HG03025 (cell line): ENCODE data around the gene ARID1B.
A peak's percentile ranks its signal among the peaks of the same experiment; 100 is the strongest.

ENCODE experiments used
- ATAC-seq: cut with Tn5 transposase; IDR thresholded peaks from one replicate; pipeline ENCODE4 v1.9.1; 2021; ENCODE audit warnings: mild to moderate bottlenecking, moderate library complexity; ENCODE audit not compliant: unreplicated experiment, low FRiP score

ARID1B gene

DNA sequence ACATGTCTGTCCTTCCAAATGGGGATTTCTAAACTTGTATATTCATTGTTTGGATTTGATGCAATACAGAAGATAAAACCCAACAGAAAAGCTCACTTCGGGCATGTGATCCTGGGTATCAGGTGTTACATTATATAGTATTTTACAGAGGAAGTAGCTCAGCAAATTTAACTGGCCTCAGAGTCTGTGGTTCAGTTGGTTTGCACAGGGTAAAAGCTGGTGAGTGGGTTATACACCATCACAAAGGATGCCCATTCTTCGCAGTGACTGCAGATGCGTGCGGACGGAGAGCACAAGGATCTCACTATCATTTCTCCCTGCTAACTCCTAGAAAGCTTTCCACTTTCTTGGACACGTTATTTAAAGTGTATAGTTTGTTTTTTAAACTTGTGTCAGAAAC, 309.5 kb downstream of the ARID1B start:
- no peak for ATAC-seq

DNA sequence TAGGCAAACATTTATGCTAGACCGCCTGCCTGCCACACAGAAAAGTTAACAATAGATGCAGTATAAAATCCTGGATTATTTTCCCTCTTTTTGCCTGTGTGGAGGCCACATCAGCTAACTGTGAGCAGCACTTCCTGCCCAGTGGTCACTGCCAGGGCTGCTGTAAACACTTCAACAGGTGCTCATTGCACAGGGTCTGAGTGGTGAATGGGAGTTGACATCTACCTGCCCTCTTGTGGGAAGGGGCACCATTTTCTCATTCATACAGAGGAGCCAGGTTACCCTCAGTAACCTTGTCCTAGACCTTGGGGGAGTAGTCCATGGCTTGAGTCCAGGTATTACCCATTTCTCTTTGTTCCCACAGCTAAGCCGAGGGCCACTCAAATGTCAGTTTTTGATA, 310.8 kb downstream of the ARID1B start:
- ATAC-seq, result no peak

DNA sequence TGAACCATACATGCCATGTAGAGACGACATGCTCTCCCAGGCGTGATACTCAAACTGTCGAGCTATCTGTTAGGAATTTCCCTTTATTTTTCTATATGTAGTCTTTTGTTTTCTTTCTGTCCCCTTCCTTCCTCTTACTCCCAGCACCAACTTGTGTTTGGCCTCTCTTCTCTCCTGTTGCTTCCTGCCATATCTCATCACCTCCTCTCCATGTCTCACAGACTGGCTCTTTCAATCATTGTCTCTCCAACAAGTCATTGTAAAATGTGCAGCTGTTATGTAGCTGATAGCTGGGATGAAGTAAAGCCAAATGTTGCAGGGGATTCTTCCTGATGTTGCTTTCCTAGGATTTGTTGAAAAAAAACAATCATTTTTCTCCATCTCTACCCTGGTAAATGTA, 311.7 kb downstream of the ARID1B start:
- no peak for ATAC-seq

DNA sequence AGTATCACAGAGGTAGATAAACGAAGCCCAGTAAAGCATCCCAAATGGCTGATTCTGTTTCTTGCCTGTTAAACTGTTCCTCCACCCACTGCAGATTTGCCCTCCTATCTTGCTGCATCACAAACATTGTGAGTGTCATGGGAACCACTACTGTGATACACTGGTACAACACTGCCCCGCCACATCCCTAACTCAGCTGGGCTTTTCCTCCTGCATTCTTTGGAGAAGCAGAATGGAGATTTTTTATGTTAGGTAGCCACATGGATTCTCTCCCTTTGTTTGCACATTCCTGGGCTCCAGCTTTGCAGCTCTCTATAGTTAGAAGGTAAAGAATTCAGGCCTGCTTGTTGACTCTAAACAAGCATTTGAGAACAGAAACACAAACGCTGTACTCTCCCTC, 312.1 kb downstream of the ARID1B start:
- no peak for ATAC-seq

DNA sequence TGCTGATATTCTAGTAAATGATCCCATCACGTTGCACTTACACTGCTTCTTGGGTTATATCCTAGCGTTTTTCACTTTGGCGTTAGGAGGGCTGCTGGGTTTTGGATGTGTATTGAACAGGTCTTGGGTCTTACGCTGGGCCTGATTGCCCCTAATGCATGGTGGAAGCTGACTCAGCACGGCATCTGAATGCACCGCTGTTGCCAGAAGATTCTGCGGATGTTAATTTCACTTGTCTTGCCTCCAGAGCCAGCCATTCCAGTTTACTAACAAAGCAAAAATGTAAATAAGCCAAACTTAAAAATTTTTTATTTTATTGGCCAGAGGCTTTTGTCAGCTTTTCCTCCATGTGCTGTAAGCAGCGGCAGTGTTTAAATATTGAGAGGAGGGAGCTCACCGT, 312.7 kb downstream of the ARID1B start:
- ATAC-seq, result no peak

DNA sequence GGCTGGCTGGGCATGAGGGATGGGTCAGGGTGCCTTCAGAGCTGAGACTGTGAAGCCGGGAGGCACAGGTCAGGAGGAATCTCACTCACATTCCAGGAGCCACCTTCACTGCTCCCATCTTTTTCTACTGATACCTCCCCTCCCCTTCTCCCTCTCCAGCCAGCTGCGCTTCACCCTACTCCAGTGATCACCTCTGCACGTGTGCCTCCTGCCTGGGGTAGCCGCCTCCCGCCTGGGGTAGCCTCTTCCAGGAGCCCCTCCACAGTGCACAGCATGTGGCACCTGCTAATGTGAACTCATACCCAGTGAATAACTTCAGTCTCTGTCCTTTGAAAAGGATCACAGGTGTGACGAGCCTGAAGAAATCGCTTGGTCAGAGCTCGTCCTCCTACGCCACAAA, 313.6 kb downstream of the ARID1B start:
- no peak for ATAC-seq

DNA sequence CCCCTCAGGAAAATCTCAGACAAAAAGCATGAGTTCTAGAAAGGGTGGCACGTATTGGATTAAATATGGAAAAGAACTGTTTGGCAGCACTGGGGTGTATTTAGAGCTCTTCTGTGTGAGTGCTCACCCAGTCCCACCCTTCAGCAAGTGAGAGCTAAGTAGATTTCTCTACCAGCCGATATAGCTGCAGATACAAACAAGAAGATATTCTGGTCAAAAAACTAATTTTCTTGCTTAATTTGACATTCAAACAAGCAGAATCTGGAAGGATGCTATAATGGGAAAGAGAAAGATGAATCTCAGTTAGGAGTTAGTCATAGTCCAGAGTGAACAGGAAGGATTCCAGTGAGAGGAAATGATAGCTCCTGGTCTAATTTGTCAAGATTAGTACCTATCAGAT, 314.1 kb downstream of the ARID1B start:
- no peak for ATAC-seq

DNA sequence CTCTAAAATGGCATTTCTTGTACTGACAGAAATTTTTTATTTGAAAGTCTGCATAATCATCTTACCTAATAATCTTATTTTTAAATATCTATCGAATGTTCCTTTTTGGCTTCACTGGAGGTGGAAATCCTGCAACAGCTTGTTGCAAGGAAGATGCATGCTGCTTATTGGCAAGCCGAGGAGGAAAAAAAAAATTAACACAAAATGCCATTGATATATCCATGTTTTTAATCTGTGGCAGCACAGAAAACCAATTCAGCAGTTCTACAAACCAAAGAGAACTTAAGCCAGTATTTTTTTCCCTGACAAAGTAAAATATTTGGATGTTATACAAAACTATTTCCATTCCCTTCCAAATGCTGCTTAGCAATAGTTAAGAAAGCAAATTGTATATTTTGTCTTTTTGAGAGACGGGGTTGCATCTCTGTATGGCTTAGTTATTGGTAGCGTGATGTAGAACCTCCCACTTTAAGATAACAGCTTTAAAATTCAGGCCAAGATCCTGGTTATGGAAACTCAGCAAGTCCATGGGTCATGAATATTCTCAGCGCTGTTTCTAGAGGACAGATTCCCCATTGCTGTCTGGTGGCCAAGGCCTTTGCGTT, 314.8 kb downstream of the ARID1B start:
- ATAC-seq, result no peak

DNA sequence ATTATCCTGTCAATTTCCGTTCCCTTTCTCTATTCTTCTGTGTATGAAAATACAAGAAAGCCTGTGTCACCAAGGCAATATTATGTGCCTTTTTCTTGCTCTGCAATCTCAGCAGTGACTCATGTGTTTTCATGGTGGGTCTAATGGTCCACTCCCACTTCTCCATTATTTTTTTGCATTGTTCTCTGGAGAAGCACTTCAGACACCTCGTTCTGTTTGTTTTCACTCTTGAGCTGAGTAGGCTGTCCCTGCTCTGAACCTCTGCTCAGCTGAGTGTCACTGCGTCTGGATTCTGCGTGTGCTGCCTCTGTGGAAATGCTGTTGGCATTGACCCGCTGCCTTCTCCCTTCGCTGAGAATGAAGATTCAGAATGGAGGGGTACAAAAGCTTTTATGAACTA, 315.6 kb downstream of the ARID1B start:
- ATAC-seq, result no peak

DNA sequence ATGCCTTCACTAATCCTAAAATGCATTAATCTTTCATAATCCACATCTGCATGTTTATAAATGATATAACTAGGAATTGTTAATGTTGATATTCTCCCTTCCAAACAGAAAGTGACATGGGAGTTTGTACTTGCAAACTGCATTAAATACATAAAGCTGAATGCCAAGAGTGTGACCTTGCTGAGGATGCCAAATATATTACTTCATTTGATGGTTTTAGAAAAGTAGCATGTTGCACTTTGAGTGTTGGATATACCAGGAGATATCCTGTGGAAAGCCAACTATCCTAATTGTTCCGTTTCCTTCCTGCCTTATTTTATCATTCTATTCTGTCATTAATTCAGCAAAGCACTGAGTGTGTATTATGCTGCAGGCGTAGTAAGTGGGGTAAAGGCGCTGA, 316.4 kb downstream of the ARID1B start:
- ATAC-seq, result no peak

DNA sequence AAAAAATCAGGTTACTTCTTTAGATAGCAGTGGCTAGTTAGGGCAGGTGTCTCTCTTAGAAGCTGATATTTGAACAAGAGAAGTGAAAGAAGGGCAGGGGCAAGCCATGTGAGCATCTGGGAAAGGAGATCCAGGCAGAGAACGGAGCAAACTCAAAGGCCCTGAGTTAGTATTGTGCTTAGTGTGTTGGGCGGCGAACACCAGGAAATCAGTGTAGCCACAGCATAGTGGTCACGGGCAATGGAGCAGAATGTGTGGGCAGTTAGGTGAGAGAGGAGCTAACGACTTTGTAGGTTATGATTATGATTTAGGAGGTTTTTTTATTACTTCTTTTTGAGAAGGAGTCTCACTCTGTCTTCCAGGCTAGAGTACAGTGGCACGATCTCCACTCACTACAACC, 316.9 kb downstream of the ARID1B start:
- peak; percentile 56 for ATAC-seq

DNA sequence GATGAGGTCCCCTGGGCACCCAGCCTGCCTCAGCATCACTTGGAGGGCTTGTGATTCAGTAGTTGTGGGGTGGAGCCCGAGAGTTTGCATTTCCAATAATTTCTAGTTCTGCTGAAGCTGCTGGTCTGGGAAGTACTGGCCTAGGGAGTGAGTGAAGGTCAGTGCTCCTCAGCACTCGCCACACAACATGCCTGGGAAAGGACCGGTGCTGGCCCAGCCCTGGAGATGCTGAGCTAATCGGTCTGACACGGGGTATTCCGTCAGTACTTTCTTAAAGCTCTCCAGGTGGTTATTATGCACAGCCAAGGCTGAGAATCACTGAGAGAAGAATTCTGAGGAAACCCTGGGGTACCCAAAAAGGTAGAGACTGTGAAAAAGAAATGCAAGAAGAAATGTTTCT, 317.9 kb downstream of the ARID1B start:
- ATAC-seq, result no peak

DNA sequence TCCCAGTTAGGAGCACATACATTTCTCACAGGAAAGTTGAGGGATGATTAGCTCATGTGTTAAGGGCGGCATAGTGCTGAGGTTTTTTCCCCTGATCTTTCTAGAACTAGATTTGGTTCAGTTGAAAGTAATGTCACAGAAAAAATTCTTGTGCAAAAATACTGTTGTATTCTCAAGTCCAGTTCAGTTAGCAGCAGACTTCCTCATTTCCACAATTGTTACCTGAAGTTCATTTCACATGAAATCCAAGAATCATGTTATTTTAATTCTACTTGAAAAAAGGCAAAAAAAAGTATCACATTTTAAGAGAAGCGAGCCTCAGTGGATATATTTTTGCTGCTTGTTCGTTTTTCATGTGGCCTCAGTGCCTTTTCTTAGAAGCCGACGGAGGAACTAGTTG, 318.4 kb downstream of the ARID1B start:
- no peak for ATAC-seq

DNA sequence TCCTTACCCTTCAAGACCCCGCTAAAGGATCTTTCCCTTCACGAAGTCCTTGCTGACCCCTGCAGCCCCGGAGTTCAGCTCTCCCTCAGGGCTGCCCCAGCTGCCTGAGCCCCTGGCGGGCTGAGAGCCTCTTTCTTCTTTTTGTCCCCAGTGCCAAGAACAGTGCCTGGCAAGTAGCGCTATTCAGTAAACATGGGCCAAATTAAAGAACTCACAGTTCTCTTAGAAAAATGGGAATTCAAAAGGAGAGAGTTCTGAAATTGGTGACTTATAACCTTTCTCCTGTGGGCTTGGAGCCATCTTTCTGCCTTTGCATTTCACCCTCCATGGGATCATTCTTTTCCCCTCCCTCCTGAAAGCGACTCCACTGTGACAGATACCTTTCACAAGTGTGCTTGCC, 318.9 kb downstream of the ARID1B start:
- no peak for ATAC-seq

DNA sequence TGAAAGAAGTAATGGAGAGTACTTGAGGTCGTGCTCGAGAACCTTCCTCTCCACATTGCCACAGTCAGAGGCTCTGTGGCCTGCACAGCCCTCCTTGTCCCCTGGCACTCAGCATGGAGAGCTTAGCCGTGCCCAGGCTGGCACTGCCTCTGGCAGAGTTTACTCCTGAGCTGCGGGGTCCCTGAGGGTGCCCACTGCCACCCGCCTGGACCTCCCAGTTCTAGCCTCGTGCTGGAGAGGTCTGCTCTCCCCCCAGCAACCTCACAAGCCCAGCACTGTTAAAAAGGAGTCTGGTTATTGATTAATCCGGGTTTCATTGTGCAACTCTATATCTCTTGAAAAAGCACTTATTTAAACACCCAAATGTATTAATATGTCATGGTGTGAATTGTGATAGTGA, 319.3 kb downstream of the ARID1B start:
- ATAC-seq, result no peak

DNA sequence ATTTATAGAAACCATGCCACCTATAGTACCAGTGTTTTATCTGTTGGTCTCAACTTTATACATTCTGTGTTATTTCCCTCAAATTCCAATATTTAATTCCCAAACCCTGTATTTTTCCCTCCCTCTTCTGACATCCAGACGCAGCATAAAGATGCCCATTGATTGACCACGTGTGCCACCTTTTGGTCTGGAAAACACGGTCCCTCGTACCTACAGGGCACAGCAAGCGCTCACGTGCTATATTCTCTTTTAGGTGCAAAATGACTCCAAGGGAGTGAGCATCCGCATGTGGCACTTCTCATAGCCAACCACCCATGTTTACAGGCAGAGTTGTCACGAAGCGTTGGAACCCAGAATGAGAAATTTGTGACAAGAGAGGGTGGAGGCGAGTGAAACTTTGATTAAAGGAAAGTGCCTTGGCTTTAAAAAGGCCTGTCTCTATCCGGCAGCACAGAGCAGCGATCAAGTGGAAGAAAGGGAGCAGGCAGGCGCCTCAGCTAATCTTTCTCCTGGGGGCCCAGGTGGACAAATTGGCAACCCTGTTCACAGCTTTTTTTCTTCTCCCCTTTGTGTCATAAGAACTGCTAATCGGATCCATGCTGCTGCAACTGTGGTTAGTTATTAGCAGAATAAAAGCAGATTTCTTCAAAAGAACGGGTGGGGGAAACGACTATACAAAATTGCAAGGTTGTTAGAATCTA, 320.2 kb downstream of the ARID1B start:
- ATAC-seq, result no peak

DNA sequence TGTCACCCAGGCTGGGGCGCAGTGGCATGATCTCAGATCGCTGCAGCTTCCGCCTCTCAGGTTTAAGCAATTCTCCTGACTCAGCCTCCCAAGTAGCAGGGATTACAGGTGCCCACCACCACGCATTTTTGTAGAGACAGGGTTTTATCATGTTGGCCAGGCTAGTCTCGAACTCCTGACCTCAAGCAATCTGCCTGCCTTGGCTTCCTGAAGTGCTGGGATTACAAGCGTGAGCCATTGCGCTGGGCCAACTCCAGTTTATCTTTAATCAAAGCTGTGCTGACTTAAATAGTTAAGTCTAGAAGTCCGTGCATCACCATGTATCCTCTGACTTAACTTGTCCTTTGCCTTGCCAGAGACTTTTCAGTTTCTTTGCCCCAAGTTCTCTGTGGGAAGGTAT, 321.8 kb downstream of the ARID1B start:
- no peak for ATAC-seq

DNA sequence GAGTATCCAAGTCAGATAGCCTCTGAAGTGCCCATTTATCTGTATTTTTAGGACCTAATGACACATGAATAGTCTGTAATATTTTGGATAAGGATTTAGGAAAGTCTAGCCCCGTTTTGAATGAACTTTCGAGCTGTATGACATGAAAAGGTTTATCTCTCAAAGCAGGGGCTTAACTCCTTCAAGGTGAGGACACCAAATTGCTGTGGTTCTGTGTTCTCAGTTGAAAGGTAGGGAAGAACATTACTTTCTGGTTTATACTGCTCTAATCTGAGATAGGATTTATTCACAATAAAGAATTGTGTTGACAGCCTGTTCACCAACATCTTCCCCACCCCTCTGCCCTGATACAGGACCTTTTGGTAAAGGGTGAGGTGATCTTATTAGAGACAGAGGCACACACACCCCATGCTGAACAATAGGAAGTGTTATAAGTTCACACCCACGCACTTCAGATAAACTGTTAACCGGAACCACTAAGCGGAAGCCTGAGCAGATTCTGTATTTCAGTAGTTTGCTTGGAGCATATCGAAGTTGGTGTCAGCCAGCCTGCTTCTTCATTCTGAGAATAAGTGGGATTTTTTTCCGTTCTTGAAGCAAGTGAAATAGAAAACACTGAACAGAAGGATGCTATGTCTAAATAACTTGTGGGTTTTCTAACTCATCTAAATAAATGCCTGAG, 322.9 kb downstream of the ARID1B start:
- ATAC-seq, result peak; percentile 97

DNA sequence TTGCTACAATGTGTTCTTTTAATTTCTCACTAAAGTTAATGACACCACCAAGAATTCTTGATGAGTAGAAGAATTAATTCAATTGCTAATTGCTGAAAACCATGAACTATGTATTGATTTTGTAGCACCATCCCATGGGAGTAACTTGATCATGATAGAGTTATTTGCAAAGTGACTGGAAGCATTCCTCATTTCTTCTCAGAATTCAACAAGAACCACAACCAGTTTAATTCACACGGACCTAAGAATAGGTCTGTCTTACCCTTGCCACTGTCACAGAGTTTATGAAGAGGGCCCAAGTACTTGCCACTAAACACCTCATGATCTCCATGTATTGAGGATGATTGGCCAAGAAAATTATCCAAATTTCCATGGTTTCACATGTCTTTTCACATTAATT, 324.0 kb downstream of the ARID1B start:
- ATAC-seq, result no peak

DNA sequence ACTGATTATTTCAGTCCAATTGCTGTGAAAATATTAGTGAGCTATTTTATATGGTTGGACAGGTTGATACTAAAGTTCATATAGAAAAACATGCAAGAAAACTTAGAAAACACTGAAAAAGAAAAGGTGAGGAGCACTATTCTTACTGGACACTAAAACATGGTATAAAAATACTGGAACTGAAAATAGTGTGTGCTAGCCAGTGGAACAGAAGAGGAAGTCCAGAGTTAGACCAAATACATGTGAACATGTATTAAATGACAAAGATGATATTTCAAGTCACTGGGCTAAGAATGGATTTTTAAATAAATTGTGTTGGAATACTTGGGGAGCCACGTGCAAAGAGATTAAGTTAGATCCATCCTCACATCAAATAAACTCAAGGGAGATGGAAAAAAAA, 327.6 kb downstream of the ARID1B start:
- no peak for ATAC-seq

DNA sequence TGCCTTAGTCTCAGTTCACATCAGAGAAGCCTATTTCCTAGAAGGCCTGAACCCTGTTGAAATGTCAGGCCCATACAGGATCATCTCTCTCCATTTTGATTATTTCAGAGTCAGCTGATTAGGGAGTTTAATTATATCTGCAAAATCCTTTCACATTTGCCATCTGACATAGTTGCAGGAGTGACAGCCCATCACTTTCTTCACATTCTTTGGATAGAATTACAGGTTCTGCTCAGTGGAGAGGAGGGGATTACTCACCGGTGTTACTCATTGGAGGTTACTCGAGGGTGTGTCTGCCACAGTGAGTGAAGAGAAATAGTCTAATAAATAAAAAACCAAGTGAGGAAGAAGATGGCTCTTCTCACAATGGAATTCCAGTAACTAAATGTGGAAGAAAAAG, 329.3 kb downstream of the ARID1B start:
- ATAC-seq, result no peak

DNA sequence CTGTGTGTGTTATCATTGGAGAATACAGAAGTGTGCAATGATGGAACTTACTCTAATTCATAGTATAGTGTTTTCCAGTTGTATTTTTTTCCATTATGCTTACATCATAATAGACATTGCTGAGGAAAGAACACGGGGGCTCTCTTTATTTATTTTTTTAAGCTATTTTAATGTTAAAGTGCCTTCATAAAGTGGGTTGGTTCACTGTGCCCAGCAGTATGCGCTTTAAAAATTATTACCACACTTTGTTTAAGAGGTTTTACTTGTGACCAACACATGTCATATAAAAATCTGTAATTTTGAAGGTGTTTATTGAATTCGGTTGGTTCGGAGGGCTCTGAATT, 330.4 kb downstream of the ARID1B start:
- ATAC-seq, result no peak
